OCI-LY7 (cell line): ENCODE measurements around the gene NAT9. TPM values are rescaled to one million over a fixed set of nuclear protein-coding genes. Genes with fewer than 3 reads are reported as not detected.
A peak's percentile ranks its signal among the peaks of the same experiment; 100 is the strongest.

Experiments
- BruUV-seq: library from RNA; stranded (reverse); fragments of 400-500 nt; replicated peaks from 2 replicates; lab custom pipeline; 2021; lab: Mats Ljungman, UMichigan
- CTCF ChIA-PET: fragments of 300-600 bp; sonication (Branson Sonifier 250); formaldehyde crosslinking; loops from one replicate; lab custom pipeline; 2022; ENCODE audit warnings: antibody characterized with exemption; ENCODE audit not compliant: unreplicated experiment; lab: Charles Lee
- POLR2A ChIA-PET: fragments of 300-600 bp; sonication (Branson Sonifier 250); formaldehyde crosslinking; loops from one replicate; lab custom pipeline; 2022; ENCODE audit warnings: antibody characterized with exemption; lab: Charles Lee
- DNase-seq: peaks from one replicate; pipeline ENCODE4 v3.0.0-alpha.2; 2015; ENCODE audit warnings: low spot score
- H2AFZ ChIP-seq: fragments of 200-600 bp; sonication (generic), shearing (Covaris generic); 2 replicates; pipeline ENCODE4 v1.6.1; 2014; ENCODE audit warnings: mild to moderate bottlenecking, antibody characterized with exemption, low read length, moderate library complexity
- H3K27ac ChIP-seq: fragments of 200-600 bp; sonication (generic); 2 replicates; pipeline ENCODE4 v1.5.1; 2014; ENCODE audit warnings: mixed run types, low read depth, mild to moderate bottlenecking, moderate library complexity, low read length, inconsistent platforms; ENCODE audit not compliant: poor library complexity, severe bottlenecking
- H3K36me3 ChIP-seq: fragments of 200-600 bp; sonication (generic); 2 replicates; pipeline ENCODE4 v1.6.1; 2014; ENCODE audit warnings: mild to moderate bottlenecking, antibody characterized with exemption, low read length, moderate library complexity, mixed read lengths; ENCODE audit not compliant: insufficient read depth
- H3K4me1 ChIP-seq: fragments of 200-600 bp; sonication (generic); 2 replicates; pipeline ENCODE4 v1.5.1; 2014; ENCODE audit warnings: mild to moderate bottlenecking, low read length; ENCODE audit not compliant: insufficient read depth, poor library complexity, severe bottlenecking
- H3K4me2 ChIP-seq: fragments of 200-600 bp; sonication (generic); 2 replicates; pipeline ENCODE4 v1.6.1; 2014; ENCODE audit warnings: mild to moderate bottlenecking, low read length
- H3K4me3 ChIP-seq: fragments of 200-600 bp; sonication (generic); 2 replicates; pipeline ENCODE4 v1.5.1; 2014; ENCODE audit warnings: mild to moderate bottlenecking, low read depth, low read length; ENCODE audit not compliant: poor library complexity, severe bottlenecking
- H3K79me2 ChIP-seq: fragments of 200-600 bp; sonication (generic); 2 replicates; pipeline ENCODE4 v1.6.1; 2016; ENCODE audit warnings: low read depth, mild to moderate bottlenecking, low read length, moderate library complexity, mixed read lengths; ENCODE audit not compliant: insufficient read depth
- H3K9me2 ChIP-seq: fragments of 200-600 bp; sonication (generic); 2 replicates; pipeline ENCODE4 v1.6.1; 2016; ENCODE audit warnings: mild to moderate bottlenecking, low read length, mixed read lengths; ENCODE audit not compliant: insufficient read depth
- H3K9me3 ChIP-seq: fragments of 200-600 bp; sonication (generic); 2 replicates; pipeline ENCODE4 v1.6.1; 2014; ENCODE audit warnings: mild to moderate bottlenecking, mixed run types, low read length, mixed read lengths
- H4K20me1 ChIP-seq: fragments of 200-600 bp; sonication (generic); 2 replicates; pipeline ENCODE4 v1.6.1; 2014; ENCODE audit warnings: mild to moderate bottlenecking, antibody characterized with exemption, low read length, moderate library complexity, mixed read lengths; ENCODE audit not compliant: insufficient read depth
- CTCF ChIP-seq: fragments of 200-600 bp; sonication (generic); conservative IDR thresholded peaks from 2 replicates; pipeline ENCODE4 v1.5.1; 2014; ENCODE audit warnings: mild to moderate bottlenecking, antibody characterized with exemption, low read length, moderate library complexity, mixed read lengths
- EZH2phosphoT487 ChIP-seq: fragments of 200-600 bp; sonication (generic); IDR thresholded peaks from 2 replicates; pipeline ENCODE4 v1.6.1; 2018; ENCODE audit warnings: low read depth, borderline replicate concordance, mild to moderate bottlenecking, mixed run types, antibody characterized with exemption, low read length, moderate library complexity, mixed read lengths
- intact Hi-C: fragments of 100-400 bp; cut with micrococcal nuclease; formaldehyde crosslinking; loops from one replicate; pipeline ENCODE4 v1.10.0; 2022; ENCODE audit not compliant: unreplicated experiment
- total RNA-seq, 2 experiments: library from RNA; depleted of rRNA in 1 of 2; stranded (reverse); fragments of >200 nt in 1 of 2; shearing (Covaris generic) in 1 of 2; gene quantifications; 2 replicates each; pipeline ENCODE4 v1.2.3, GENCODE V29; 2014 to 2022

NAT9 gene
- total RNA-seq, 2 experiments from 2014 or later = 77.2 to 87.9 TPM

GRCh38 chr17:74745548-74746177 is 30.5 kb downstream of the NAT9 start:
- DNase-seq = no peak
- ChIA-PET CTCF (interaction anchor here (1.0 to 2.5 kb wide), 5 partner anchors 11 to 45 kb away, joined by 3 to 11 read pairs (median 10); partner anchors contain the start of gene NAT9), POLR2A (interaction anchor here (0.6 to 2.6 kb wide), 6 partner anchors 10 to 127 kb away, joined by 3 to 13 read pairs (median 4); partner anchors contain the start of genes FDXR and NAT9)
- no peak for TF ChIP-seq CTCF
- Histone ChIP-seq H3K79me2 (peaks cover 14% of the 10 kb centered on the region; the same call in 1 of the 2 replicates), H2AFZ (no peak overlapping the region), H3K4me2 (no peak overlapping the region), H3K4me3 (no peak overlapping the region), H3K9me2 (no peaks in the 10 kb centered on the region), H3K27ac (no peak overlapping the region), H3K4me1 (peaks cover 59% of the 10 kb centered on the region), H3K9me3 (no peaks in the 10 kb centered on the region), H3K36me3 (no peaks in the 10 kb centered on the region), H4K20me1 (peaks cover 11% of the 10 kb centered on the region; the same call in 1 of the 2 replicates)
- intact Hi-C loops = loop anchor here (2.0 kb wide), 1 partner anchor 119 kb away; no protein-coding TSS in a partner anchor
- no TSS peak for BruUV-seq

- H3K9me3 ChIP-seq = no peaks in the 10 kb centered on the region
- ChIA-PET CTCF (interaction anchor here (0.9 to 2.5 kb wide), 6 partner anchors 11 to 46 kb away, joined by 3 to 11 read pairs (median 10); partner anchors contain the start of gene NAT9), POLR2A (interaction anchor here (0.7 to 2.6 kb wide), 4 partner anchors 10 to 87 kb away, joined by 3 to 13 read pairs (median 4); partner anchors contain the start of gene NAT9)
- no peak overlapping the region for H2AFZ ChIP-seq
- H3K4me1 ChIP-seq = peaks cover 52% of the 10 kb centered on the region
- no peaks in the 10 kb centered on the region for H3K9me2 ChIP-seq
- H4K20me1 ChIP-seq = peaks cover 6% of the 10 kb centered on the region; the same call in 1 of the 2 replicates
- no TSS peak for BruUV-seq
- intact Hi-C loops = loop anchor here (1.0 to 2.0 kb wide), 4 partner anchors 14 to 120 kb away; no protein-coding TSS in a partner anchor
- no peak overlapping the region for H3K27ac ChIP-seq
- peaks cover 9% of the 10 kb centered on the region; the same call in 1 of the 2 replicates for H3K79me2 ChIP-seq
- no peak overlapping the region for H3K4me3 ChIP-seq
- TF ChIP-seq EZH2phosphoT487 = no peak
- TF ChIP-seq CTCF = peak; percentile 100
- no peaks in the 10 kb centered on the region for H3K36me3 ChIP-seq
- DNase-seq = peak; percentile 81
- H3K4me2 ChIP-seq = no peak overlapping the region
Observed at GRCh38 chr17:74744714-74745547, 31.2 kb downstream of the NAT9 start.
